Measurements from ENCODE around the gene QKI. TPM values are rescaled to one million over a fixed set of nuclear protein-coding genes. Genes with fewer than 3 reads are reported as not detected.

QKI gene
- total RNA-seq, 1 donor from 2014 or later: 459 TPM

DNA sequence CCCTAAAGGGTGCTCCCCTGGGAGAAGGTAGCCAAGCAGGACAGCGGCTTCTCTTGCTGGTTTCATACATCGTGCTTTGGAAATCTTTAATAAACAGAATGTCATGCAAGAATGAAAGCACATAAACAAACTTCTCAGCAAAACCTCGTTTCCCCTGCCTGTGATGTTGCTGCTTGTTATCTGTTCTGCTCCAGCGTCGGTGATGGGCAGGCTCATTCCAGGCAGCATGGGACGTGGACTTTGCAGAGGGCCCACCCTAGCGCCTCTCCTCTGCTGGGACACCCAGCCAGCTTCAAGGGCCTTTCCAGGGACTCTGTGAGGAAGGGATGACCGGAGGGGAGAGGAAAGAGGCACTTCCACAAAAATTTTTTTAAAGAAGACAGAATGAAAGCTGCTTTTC, 197.7 kb downstream of the QKI start:
- intact Hi-C loops (cut with DNase I): no loop called here
- ATAC-seq: no peak
- DNase-seq (ENCODE audit: missing footprints): no peak

DNA sequence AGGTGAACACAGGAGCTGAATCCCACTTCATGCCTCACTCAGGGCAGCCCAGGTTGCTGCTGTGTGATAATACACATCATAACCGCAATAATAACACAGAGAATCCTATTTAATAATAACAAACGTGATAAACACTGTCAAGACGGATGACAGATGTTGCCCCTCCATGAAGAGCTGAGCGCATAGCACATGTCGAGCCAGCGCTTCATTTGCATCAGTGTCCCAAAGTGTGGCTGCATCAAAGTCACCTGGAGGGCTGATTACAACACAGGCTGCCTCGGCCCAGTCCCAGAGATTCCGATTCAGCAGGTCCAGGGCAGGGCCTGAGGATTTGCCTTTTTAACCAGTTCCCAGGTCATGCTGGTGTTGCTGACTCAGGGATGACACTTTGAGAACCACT, 198.5 kb downstream of the QKI start:
- intact Hi-C loops (cut with DNase I): no loop called here
- DNase-seq (ENCODE audit: missing footprints) (no peak), ATAC-seq (no peak)

DNA sequence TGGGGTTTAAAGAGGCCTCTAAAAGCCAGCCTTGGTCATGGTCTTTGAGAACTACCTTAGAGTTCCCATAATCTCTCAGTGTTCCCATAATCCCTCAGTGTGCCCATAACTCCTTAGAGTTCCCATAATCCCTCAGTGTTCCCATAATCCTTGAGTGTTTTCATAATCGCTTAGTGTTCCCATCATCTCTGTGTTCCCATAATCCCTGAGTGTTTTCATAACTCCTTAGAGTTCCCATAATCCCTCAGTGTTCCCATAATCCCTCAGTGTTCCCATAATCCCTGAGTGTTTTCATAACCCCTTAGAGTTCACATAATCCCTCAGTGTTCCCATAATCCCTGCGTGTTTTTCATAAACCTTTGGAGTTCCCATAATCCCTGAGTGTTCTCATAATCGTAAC, 199.2 kb downstream of the QKI start:
- intact Hi-C loops (cut with DNase I): no loop called here
- ATAC-seq: no peak
- DNase-seq (ENCODE audit: missing footprints): no peak

DNA sequence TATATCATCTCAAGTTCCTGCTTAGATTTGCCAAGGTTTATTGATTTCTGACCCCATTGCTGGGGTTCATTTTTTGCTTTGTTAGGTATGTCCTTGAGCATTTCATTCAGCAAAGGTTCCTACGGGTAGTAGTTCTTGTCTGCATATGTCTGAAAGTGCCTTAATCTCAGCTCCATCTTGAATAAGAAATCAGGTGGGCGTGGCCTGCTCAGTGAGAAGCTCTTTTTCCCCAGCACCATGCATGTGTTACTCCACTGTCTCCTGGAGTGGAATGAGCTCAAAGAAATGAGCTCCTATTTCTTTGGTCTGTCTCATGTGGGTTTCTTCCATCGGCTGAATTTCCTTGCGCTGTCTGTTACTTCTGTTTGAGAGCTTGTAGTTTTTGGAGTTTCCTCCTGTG, 201.9 kb downstream of the QKI start:
- DNase-seq (ENCODE audit: missing footprints) (no peak), ATAC-seq (no peak)
- intact Hi-C loops (cut with DNase I): no loop called here

DNA sequence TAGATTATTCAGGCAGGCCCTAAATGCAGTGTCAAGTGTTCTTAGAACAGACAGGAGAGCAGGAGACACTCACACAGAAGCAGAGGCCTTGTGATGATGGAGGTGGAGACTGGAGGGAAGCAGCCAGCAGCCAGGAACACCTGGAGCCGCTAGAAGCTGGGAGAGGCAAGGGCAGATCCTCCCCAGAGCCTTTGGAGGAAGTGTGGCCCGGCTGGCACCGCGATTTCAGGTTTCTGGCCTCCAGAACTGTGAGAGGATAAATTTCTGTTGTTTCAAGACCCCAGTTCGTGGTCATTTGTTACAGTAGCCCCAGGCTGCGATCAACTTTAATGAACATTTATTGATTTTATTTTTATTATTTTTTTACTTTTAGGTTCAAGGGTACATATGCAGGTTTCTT, 203.0 kb downstream of the QKI start:
- DNase-seq (ENCODE audit: missing footprints): no peak
- no peak for ATAC-seq
- intact Hi-C loops (cut with DNase I): no loop called here

DNA sequence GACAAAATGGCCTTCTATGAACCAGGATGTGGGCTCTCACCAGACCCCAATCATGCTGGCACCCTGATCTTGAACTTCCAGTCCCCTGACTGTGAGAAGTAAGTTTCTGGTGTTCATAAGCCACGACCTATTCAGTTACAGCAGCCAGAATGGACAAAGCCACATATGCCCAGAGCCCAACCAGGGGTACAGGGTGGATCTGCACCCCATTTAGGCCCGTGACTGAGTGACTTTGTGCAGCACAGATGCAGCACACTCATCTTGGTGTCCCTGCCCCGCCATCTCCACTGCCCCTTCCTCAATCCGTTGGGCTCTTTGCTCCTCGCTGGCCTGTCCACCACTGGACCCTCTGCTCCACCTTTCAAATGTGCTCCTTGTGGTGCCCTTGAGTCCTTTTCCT, 205.6 kb downstream of the QKI start:
- intact Hi-C loops (cut with DNase I): no loop called here
- ATAC-seq (no peak), DNase-seq (ENCODE audit: missing footprints) (no peak)

DNA sequence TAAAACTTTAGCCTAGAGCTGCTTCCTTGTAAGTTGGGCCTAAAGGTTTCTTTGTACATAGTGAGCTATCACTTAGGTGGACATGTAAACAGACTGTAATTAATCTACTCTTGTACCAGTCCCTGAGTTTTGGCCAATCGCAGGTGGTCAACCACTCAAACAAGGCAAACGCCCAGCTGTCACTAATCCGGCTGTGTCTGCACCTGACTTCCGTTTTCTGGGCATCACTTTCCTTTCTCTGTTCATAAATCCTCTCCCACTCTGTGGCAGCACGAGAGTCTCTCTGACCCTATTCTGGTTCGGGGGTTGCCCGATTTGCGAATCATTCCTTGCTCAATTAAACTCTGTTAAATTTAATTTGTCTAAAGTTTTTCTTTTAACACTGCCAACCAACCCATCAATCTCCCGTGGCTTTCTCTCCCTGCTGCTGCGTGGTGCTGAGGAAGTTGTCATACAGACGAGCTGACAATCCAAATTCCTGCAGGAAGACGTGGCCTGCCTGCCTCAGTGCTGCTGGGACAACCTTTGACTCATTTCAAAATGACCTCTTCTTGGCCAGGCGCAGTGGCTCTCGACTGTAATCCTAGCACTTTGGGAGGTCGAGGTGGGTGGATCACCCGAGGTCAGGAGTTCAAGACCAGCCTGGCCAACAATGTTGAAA, 206.3 kb downstream of the QKI start:
- intact Hi-C loops (cut with DNase I): no loop called here
- no peak for ATAC-seq

DNA sequence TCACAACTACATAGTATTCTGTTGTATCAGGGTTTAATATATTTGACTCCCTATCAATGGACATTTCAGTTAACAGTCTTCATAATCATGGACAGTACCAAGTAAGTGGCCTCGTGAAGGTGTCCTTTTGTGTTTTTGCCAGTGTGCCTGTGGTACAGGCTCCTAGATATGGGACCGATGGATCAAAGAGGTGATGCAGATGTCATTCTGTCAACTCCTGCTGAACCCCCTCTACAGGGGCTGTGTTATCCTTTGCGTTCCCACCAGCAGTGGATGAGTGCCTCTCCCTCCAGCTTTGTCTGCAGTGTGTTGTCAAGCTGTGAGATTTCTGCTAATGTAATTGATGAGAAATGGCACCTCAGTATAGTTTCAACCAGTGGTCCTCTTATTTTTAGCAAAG, 210.7 kb downstream of the QKI start:
- no peak for ATAC-seq
- no peak for DNase-seq (ENCODE audit: missing footprints)
- intact Hi-C loops (cut with DNase I): no loop called here

More for the DNA sequence above, 206.3 kb downstream of the QKI start:
- DNase-seq (ENCODE audit: missing footprints): no peak

DNA sequence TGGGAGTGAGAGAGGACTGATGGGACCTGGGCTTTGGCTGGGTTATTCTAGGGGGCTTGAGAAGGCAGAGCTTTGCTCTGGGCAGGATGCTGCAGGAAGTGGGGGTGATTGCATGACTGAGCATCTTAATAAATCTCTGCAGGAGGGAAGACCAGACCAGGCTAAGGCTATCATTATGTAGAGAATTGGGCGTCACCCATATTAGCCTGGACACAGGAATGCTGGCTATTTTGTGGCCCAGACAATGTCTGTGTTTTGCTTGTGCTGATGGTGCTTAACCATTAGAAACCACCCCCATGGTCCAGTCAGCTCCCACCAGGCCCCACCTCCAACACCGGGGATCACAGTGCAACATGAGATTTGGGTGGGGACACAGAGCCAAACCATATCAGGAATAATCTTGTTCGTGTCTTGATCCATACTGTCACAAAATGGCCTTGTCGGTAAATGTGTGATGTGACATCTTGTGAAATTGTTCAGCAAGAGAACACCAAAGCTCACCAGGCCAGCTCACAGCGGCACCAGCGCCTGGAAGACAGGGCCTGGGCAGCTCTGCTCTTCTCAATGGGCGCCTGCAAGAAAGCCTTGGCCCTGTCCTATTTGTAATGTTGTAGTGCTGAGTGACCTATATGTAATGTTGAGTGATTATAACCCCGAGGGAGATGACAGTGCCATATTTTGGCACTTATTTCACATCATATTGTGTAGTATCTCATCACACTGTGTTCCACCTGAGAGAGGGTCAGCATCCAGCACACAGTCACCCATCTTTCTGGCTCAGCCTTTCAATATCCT, 211.8 kb downstream of the QKI start:
- intact Hi-C loops (cut with DNase I): no loop called here
- ATAC-seq (no peak), DNase-seq (ENCODE audit: missing footprints) (no peak)

DNA sequence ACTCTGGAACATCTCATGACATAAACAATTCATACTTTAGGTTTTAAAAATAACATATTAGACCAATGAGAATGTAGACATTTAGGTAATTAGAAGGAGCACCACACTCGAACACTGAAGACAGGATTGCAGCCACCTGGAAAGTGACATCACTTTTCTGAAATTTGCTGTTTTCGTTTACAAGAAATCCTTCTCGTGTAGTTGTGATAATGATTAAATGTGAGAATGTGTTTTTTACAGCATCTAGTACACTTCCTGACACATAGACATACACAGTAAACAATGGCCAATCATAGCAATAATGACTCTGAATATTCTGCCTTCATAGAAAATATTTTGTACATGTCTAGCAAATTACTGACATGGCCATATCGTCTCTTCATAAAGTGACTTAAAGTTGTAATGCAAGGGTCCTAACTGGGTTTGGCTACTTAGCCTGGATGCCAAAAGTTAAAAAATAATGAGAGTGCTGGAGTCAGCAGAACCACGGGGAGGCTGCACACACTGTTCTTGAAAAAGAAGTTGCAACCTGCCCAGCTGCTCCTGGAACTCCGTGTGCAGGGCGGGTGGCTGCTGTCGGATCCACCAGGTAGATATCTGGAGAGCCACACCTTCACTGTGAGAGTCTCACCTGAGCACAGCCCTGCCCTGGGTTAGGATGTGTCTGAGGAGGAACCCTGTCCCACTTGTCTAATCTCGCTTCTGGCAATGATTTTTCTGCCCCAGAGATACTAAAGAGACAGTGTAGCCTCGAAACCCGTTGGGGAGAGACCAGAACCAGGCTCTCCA, 212.9 kb downstream of the QKI start:
- DNase-seq (ENCODE audit: missing footprints) (no peak), ATAC-seq (no peak)
- intact Hi-C loops (cut with DNase I): no loop called here
